SK-N-SH treated with all-trans-retinoic acid at 6 μM for 48 hours (cell line): ENCODE data around the gene PODXL2.
A peak's percentile ranks its signal among the peaks of the same experiment; 100 is the strongest.

Experiments used
- ATAC-seq: fragments of 200-7000 bp; cut with Tn5 transposase; 3 replicates; pipeline ENCODE4 v1.9.1; 2020; ENCODE audit warnings: mild to moderate bottlenecking, moderate library complexity
- ARNTL ChIP-seq: fragments of 450-650 bp; formaldehyde crosslinking; IDR thresholded peaks from 2 replicates; pipeline ENCODE4 v1.5.0; 2020; ENCODE audit warnings: low read depth, mild to moderate bottlenecking, moderate library complexity, borderline replicate concordance
- CREB5 ChIP-seq: fragments of 250-450 bp; sonication (Bioruptor Pico); IDR thresholded peaks from 2 replicates; pipeline ENCODE4 v1.5.1; 2020; ENCODE audit warnings: low read depth, mild to moderate bottlenecking, moderate library complexity
- CSDC2 ChIP-seq: fragments of 250-450 bp; sonication (Bioruptor Pico); IDR thresholded peaks from 2 replicates; pipeline ENCODE4 v1.5.0; 2020; ENCODE audit warnings: mild to moderate bottlenecking, moderate library complexity
- CSRNP3 ChIP-seq: fragments of 250-450 bp; sonication (Bioruptor Pico); IDR thresholded peaks from 2 replicates; pipeline ENCODE4 v1.5.1; 2021; ENCODE audit warnings: mild to moderate bottlenecking, moderate library complexity
- ESRRG ChIP-seq: fragments of 250-450 bp; sonication (Bioruptor Pico); IDR thresholded peaks from 2 replicates; pipeline ENCODE4 v1.6.1; 2021; ENCODE audit warnings: mild to moderate bottlenecking
- ISL1 ChIP-seq: fragments of 250-450 bp; sonication (Bioruptor Pico); IDR thresholded peaks from 2 replicates; pipeline ENCODE4 v2.1.2; 2022; ENCODE audit warnings: mild to moderate bottlenecking, moderate library complexity
- OSR1 ChIP-seq: fragments of 250-450 bp; sonication (Bioruptor Pico); IDR thresholded peaks from 2 replicates; pipeline ENCODE4 v1.8.0; 2022; ENCODE audit warnings: moderate library complexity, mild to moderate bottlenecking, inconsistent platforms
- PATZ1 ChIP-seq: fragments of 250-450 bp; sonication (Bioruptor Pico); IDR thresholded peaks from 2 replicates; pipeline ENCODE4 v1.8.0; 2020; ENCODE audit warnings: mild to moderate bottlenecking, moderate library complexity, borderline replicate concordance
- POU6F1 ChIP-seq: fragments of 250-450 bp; sonication (Bioruptor Pico); IDR thresholded peaks from 2 replicates; pipeline ENCODE4 v1.8.0; 2021; ENCODE audit warnings: low read depth, mild to moderate bottlenecking, moderate library complexity, borderline replicate concordance
- PPARA ChIP-seq: fragments of 250-450 bp; sonication (Bioruptor Pico); IDR thresholded peaks from 2 replicates; pipeline ENCODE4 v1.5.0; 2020; ENCODE audit warnings: mild to moderate bottlenecking, borderline replicate concordance
- RARB ChIP-seq: fragments of 250-450 bp; sonication (Bioruptor Pico); IDR thresholded peaks from 2 replicates; pipeline ENCODE4 v1.8.0; 2021; ENCODE audit warnings: mild to moderate bottlenecking, moderate library complexity
- SNAI2 ChIP-seq: fragments of 250-450 bp; sonication (Bioruptor Pico); IDR thresholded peaks from 2 replicates; pipeline ENCODE4 v1.5.0; 2020; ENCODE audit warnings: mild to moderate bottlenecking, moderate library complexity
- TCF4 ChIP-seq: fragments of 250-450 bp; sonication (Bioruptor Pico); IDR thresholded peaks from 2 replicates; pipeline ENCODE4 v1.8.0; 2021; ENCODE audit warnings: mild to moderate bottlenecking, moderate library complexity, borderline replicate concordance
- TSHZ2 ChIP-seq: fragments of 250-450 bp; sonication (Bioruptor Pico); IDR thresholded peaks from 2 replicates; pipeline ENCODE4 v1.5.0; 2020; ENCODE audit warnings: mild to moderate bottlenecking, moderate library complexity
- ZC3H10 ChIP-seq: fragments of 250-450 bp; sonication (Bioruptor Pico); IDR thresholded peaks from 2 replicates; pipeline ENCODE4 v1.5.1; 2021; ENCODE audit warnings: mild to moderate bottlenecking, moderate library complexity
- ZFP3 ChIP-seq: fragments of 250-450 bp; sonication (Bioruptor Pico); IDR thresholded peaks from 2 replicates; pipeline ENCODE4 v1.5.0; 2020; ENCODE audit warnings: mild to moderate bottlenecking, moderate library complexity
- ZFP30 ChIP-seq: fragments of 450-650 bp; formaldehyde crosslinking; IDR thresholded peaks from 2 replicates; pipeline ENCODE4 v1.5.0; 2022; ENCODE audit warnings: mild to moderate bottlenecking, moderate library complexity
- ZNF565 ChIP-seq: fragments of 450-650 bp; formaldehyde crosslinking; conservative IDR thresholded peaks from 2 replicates; pipeline ENCODE4 v1.5.0; 2020; ENCODE audit warnings: low read depth, mild to moderate bottlenecking, moderate library complexity
- ZNF70 ChIP-seq: fragments of 450-650 bp; formaldehyde crosslinking; IDR thresholded peaks from 2 replicates; pipeline ENCODE4 v1.5.0; 2020; ENCODE audit warnings: mild to moderate bottlenecking, moderate library complexity
- ZNF8 ChIP-seq: fragments of 450-650 bp; formaldehyde crosslinking; IDR thresholded peaks from 2 replicates; pipeline ENCODE4 v1.5.0; 2020; ENCODE audit warnings: mild to moderate bottlenecking, moderate library complexity

The PODXL2 gene

GRCh38 chr3:127630811-127631714 is 2.1 kb downstream of the PODXL2 start (continued):
- TF ChIP-seq TSHZ2 (CRISPR knock-in tag): no peak
- no peak for TF ChIP-seq ISL1
- TF ChIP-seq ESRRG: no peak
- TF ChIP-seq ZNF70 (CRISPR knock-in tag): no peak
- no peak for TF ChIP-seq ZFP30 (CRISPR knock-in tag)
- TF ChIP-seq ZNF8 (CRISPR knock-in tag): no peak
- no peak for TF ChIP-seq ZNF565 (CRISPR knock-in tag)
- no peak for TF ChIP-seq OSR1 (CRISPR knock-in tag)
- no peak for TF ChIP-seq CSDC2 (CRISPR knock-in tag)

DNA sequence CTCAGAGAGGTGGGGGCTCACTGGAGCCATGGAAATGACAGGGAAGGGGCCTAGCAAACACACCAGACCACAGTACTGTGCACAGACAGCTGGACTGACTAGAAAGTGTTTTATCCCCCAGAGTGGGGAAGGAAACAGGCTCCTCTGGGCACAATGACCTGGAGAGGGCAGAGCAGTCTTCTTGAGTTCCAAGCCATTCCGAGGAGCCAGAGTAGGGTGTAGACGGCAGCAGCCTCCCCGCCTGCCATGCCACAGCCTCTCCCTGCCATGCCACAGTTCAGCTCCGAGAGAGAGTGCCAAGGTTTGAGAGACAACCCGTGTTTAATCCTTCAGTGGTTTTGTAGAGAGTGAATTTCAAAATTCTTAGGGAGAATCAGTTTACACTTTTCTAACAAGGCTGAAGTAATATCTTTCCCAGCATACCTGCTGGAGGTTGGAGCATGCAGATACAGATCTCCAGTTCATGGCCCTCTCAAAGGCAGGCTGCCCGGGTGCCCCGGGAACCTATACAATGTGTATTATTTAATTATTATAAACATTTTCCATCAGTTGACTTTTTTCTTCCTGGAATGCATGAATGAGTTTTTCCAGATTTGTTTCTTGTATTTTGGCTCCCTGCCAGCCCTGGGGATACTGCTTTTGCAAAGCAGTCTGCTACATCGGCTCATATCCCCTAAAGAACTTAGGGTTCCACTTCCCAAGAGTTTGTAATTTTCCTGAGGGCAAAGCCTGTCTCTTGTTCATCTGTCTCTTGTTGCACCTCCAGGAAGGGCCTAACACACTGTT is 3.2 kb downstream of the PODXL2 start:
- TF ChIP-seq ARNTL (CRISPR knock-in tag) (no peak), ESRRG (no peak), ZFP30 (CRISPR knock-in tag) (no peak), SNAI2 (CRISPR knock-in tag) (no peak), ZNF565 (CRISPR knock-in tag) (no peak), ZNF8 (CRISPR knock-in tag) (no peak), TCF4 (no peak), ZFP3 (CRISPR knock-in tag) (no peak), CSRNP3 (CRISPR knock-in tag) (no peak)
- peak; percentile 13; the same call in 2 of the 3 replicates for ATAC-seq

DNA sequence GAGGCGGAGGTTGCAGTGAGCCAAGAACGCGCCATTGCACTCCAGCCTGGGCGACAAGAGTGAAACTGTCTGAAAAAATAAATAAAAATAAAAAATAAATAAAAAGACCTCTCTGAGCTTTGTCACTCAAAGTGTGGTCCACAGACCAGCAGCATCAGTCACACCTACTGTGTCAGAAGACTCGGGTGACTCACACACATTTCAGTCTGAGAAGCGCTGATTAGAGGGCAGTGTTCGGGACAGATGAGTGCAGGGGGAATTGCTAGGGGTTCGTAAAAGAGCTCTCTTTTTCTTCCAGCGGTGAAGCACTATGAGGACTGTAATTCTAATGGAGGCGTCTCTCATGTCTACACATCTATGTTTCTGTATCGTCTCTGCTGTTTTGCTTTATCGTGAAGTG is 5.7 kb downstream of the PODXL2 start:
- ATAC-seq: no peak

More for the DNA sequence above, 5.7 kb downstream of the PODXL2 start:
- TF ChIP-seq ZC3H10 (no peak), CREB5 (no peak), ARNTL (CRISPR knock-in tag) (no peak), ZFP3 (CRISPR knock-in tag) (no peak), TCF4 (no peak), ZNF8 (CRISPR knock-in tag) (no peak), ZNF565 (CRISPR knock-in tag) (no peak), RARB (CRISPR knock-in tag) (no peak), CSDC2 (CRISPR knock-in tag) (no peak), PATZ1 (no peak), ZNF70 (CRISPR knock-in tag) (no peak), CSRNP3 (CRISPR knock-in tag) (no peak), POU6F1 (CRISPR knock-in tag) (no peak), SNAI2 (CRISPR knock-in tag) (no peak), ZFP30 (CRISPR knock-in tag) (no peak), ESRRG (no peak), PPARA (CRISPR knock-in tag) (no peak)
- TF ChIP-seq, all 23 proteins: peak for 0
